NCI-H82 (cell line): Measurements from ENCODE around the gene TNFSF15.

Experiments
- DNase-seq: peaks from one replicate; lab custom pipeline; 2025; lab: John Stamatoyannopoulos, UW

Gene TNFSF15

GRCh38 chr9:114789006-114789405, 16.8 kb downstream of the TNFSF15 start:
- no peak for DNase-seq

GRCh38 chr9:114787781-114788498, 17.9 kb downstream of the TNFSF15 start:
- DNase-seq: no peak

GRCh38 chr9:114787214-114787613, 18.6 kb downstream of the TNFSF15 start:
- DNase-seq: no peak

GRCh38 chr9:114785866-114786650, 19.8 kb downstream of the TNFSF15 start:
- no peak for DNase-seq

- no peak for DNase-seq
These were observed 21.0 kb downstream of the TNFSF15 start for GRCh38 chr9:114784721-114785279.

- DNase-seq: peak; percentile 2
These were observed 23.3 kb downstream of the TNFSF15 start for GRCh38 chr9:114782586-114782985.

GRCh38 chr9:114779352-114779845, 26.4 kb downstream of the TNFSF15 start:
- DNase-seq: no peak

- no peak for DNase-seq
These were observed 27.8 kb downstream of the TNFSF15 start for GRCh38 chr9:114777821-114778609.

GRCh38 chr9:114776683-114777399, 29.0 kb downstream of the TNFSF15 start:
- DNase-seq: no peak

- DNase-seq: no peak
These were observed 29.9 kb downstream of the TNFSF15 start for GRCh38 chr9:114775981-114776380.

GRCh38 chr9:114775121-114775520, 30.7 kb downstream of the TNFSF15 start:
- no peak for DNase-seq

- no peak for DNase-seq
These were observed 31.3 kb downstream of the TNFSF15 start for GRCh38 chr9:114774524-114774923.

GRCh38 chr9:114771889-114772288, 34.0 kb downstream of the TNFSF15 start:
- DNase-seq: no peak

- no peak for DNase-seq
These were observed 34.8 kb downstream of the TNFSF15 start for GRCh38 chr9:114770991-114771390.

GRCh38 chr9:114769624-114770023, 36.2 kb downstream of the TNFSF15 start:
- DNase-seq: no peak

- no peak for DNase-seq
These were observed 42.6 kb downstream of the TNFSF15 start for GRCh38 chr9:114763220-114763619.

- no peak for DNase-seq
These were observed 44.3 kb downstream of the TNFSF15 start for GRCh38 chr9:114761523-114761922.

- DNase-seq: no peak
These were observed 46.1 kb downstream of the TNFSF15 start for GRCh38 chr9:114759512-114760341.

GRCh38 chr9:114757984-114758383, 47.9 kb downstream of the TNFSF15 start:
- no peak for DNase-seq

- no peak for DNase-seq
These were observed 48.4 kb downstream of the TNFSF15 start for GRCh38 chr9:114757395-114757794.

GRCh38 chr9:114756920-114757319, 48.9 kb downstream of the TNFSF15 start:
- DNase-seq: no peak
